ENCODE data around the gene TSTD2.

DNA sequence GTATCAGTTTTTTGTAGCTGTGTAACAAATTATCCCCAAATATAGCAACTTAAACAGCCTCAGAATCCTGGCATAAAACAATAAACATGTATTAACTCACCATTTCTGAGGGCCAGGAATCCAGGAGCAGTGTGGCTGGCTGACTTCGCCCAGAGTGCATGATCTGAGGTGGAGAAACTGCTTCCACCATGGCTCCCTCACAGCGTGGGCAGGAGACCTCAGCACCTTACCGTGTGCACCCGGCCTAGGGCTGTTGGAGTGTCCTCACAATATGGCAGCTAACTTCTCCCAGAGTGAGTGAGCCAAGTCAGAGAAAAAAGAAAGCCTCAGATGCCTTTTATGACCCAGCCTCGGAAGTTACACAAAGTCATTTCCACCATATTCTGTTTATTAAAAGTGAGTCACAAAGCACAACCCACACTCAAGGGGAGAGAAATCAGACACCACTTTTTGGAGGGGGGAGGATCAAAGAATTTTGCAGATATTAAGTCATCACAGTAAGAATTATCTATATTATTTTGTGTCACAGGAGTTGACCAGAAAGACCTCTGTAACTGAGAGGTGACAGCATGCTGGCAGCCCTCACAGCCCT lies 59.6 kb downstream of the TSTD2 start:
- TF ChIP-seq, protein P1, sequence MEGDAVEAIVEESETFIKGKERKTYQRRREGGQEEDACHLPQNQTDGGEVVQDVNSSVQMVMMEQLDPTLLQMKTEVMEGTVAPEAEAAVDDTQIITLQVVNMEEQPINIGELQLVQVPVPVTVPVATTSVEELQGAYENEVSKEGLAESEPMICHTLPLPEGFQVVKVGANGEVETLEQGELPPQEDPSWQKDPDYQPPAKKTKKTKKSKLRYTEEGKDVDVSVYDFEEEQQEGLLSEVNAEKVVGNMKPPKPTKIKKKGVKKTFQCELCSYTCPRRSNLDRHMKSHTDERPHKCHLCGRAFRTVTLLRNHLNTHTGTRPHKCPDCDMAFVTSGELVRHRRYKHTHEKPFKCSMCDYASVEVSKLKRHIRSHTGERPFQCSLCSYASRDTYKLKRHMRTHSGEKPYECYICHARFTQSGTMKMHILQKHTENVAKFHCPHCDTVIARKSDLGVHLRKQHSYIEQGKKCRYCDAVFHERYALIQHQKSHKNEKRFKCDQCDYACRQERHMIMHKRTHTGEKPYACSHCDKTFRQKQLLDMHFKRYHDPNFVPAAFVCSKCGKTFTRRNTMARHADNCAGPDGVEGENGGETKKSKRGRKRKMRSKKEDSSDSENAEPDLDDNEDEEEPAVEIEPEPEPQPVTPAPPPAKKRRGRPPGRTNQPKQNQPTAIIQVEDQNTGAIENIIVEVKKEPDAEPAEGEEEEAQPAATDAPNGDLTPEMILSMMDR (IDR thresholded peaks at IDR 0.05; ENCODE audit: poor library complexity, severe bottlenecking): no peak
- TF ChIP-seq EZH2 (IDR thresholded peaks at IDR 0.05; ENCODE audit: borderline replicate concordance, insufficient read depth, low read length, poor library complexity, severe bottlenecking) (no peak), POLR2AphosphoS5 (IDR thresholded peaks at IDR 0.05) (no peak), EP300 (conservative IDR thresholded peaks at IDR 0.05; ENCODE audit: poor library complexity, severe bottlenecking) (no peak), MXI1 (conservative IDR thresholded peaks at IDR 0.05; ENCODE audit: poor library complexity, severe bottlenecking) (no peak), SMC3 (conservative IDR thresholded peaks at IDR 0.05; ENCODE audit: poor library complexity) (no peak), RAD21 (conservative IDR thresholded peaks at IDR 0.05) (no peak)
- TF ChIP-seq, protein P2, sequence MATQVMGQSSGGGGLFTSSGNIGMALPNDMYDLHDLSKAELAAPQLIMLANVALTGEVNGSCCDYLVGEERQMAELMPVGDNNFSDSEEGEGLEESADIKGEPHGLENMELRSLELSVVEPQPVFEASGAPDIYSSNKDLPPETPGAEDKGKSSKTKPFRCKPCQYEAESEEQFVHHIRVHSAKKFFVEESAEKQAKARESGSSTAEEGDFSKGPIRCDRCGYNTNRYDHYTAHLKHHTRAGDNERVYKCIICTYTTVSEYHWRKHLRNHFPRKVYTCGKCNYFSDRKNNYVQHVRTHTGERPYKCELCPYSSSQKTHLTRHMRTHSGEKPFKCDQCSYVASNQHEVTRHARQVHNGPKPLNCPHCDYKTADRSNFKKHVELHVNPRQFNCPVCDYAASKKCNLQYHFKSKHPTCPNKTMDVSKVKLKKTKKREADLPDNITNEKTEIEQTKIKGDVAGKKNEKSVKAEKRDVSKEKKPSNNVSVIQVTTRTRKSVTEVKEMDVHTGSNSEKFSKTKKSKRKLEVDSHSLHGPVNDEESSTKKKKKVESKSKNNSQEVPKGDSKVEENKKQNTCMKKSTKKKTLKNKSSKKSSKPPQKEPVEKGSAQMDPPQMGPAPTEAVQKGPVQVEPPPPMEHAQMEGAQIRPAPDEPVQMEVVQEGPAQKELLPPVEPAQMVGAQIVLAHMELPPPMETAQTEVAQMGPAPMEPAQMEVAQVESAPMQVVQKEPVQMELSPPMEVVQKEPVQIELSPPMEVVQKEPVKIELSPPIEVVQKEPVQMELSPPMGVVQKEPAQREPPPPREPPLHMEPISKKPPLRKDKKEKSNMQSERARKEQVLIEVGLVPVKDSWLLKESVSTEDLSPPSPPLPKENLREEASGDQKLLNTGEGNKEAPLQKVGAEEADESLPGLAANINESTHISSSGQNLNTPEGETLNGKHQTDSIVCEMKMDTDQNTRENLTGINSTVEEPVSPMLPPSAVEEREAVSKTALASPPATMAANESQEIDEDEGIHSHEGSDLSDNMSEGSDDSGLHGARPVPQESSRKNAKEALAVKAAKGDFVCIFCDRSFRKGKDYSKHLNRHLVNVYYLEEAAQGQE (IDR thresholded peaks at IDR 0.05; ENCODE audit: borderline replicate concordance): no peak

Measured in neural cell (in vitro differentiated cells).